Gastrocnemius medialis (tissue), 4 donors: ENCODE results near the gene KRTAP12-3. TPM values are rescaled to one million over a fixed set of nuclear protein-coding genes. Genes with fewer than 3 reads are reported as not detected.

Experiments
- ATAC-seq, 2 donors: fragments of 150-250 bp; one replicate each; pipeline ENCODE4 v1.9.1; 2016
- DNase-seq, 2 donors: peaks; one replicate each; pipeline ENCODE4 v3.0.0-alpha.2; 2019
- H3K27ac ChIP-seq, 4 donors: fragments of 200-600 bp; sonication (generic); 1 replicate in 1 of 4; 2 replicates in 3 of 4; pipeline ENCODE4 v1.5.1; 2016 to 2018; ENCODE audit warnings: mild to moderate bottlenecking in 2 of 4, moderate library complexity in 1 of 4
- H3K27me3 ChIP-seq, 3 donors: fragments of 200-600 bp; sonication (generic) in 2 of 3; 1 replicate in 1 of 3; 2 replicates in 2 of 3; pipeline versions ENCODE4 v1.5.1 to v1.6.0; 2016 to 2019; ENCODE audit warnings: mild to moderate bottlenecking in 1 of 3, moderate library complexity in 1 of 3
- H3K36me3 ChIP-seq, 2 donors: fragments of 200-600 bp; sonication (generic) in 1 of 2; one replicate each; pipeline ENCODE4 v1.5.1; 2017 to 2018
- H3K4me1 ChIP-seq, 2 donors: fragments of 200-600 bp; sonication (generic) in 1 of 2; one replicate each; pipeline ENCODE4 v1.5.1; 2016 to 2017; ENCODE audit warnings: mild to moderate bottlenecking in 2 of 2
- H3K4me3 ChIP-seq, 4 donors: fragments of 200-600 bp; sonication (generic) in 3 of 4; 1 replicate in 1 of 4; 2 replicates in 3 of 4; pipeline ENCODE4 v1.5.1; 2016 to 2019; ENCODE audit warnings: mild to moderate bottlenecking in 2 of 4
- H3K9me3 ChIP-seq, 3 donors: fragments of 200-600 bp; sonication (generic) in 2 of 3; 1 replicate in 1 of 3; 2 replicates in 2 of 3; pipeline ENCODE4 v1.5.1; 2016 to 2019
- CTCF ChIP-seq, 5 experiments: fragments of 450-650 bp in 3 of 5; fragments of 200-600 bp in 2 of 5; sonication (generic) in 2 of 5; IDR thresholded peaks in 4 of 5; conservative IDR thresholded peaks in 1 of 5; 1 replicate in 4 of 5; 2 replicates in 1 of 5; pipeline ENCODE4 v1.5.1; 2016 to 2019; ENCODE audit warnings: antibody characterized with exemption in 5 of 5, mild to moderate bottlenecking in 3 of 5, moderate library complexity in 3 of 5
- POLR2A ChIP-seq, 2 donors: fragments of 450-650 bp; IDR thresholded peaks; one replicate each; pipeline ENCODE4 v1.6.1; 2017; ENCODE audit warnings: antibody characterized with exemption in 2 of 2, mild to moderate bottlenecking in 2 of 2, moderate library complexity in 2 of 2
- in situ Hi-C, 4 donors: fragments of 200-750 bp; cut with MboI; loops; one replicate each; pipeline versions ENCODE4 v1.15.0 to v1.8.0; 2017; ENCODE audit warnings: low sequenced_read_pairs in 4 of 4
- intact Hi-C: fragments of 100-400 bp; cut with DNase I; formaldehyde crosslinking; loops from one replicate; pipeline ENCODE4 v1.15.1; 2023; ENCODE audit warnings: low total_unique reads
- total RNA-seq, 4 donors: library from RNA; depleted of rRNA; stranded (reverse); fragments of >200 nt; gene quantifications; one replicate each; pipeline versions ENCODE4 v1.1.0 to v1.2.3, GENCODE V29; 2016

Gene KRTAP12-3
- total RNA-seq, 4 donors from 2014 or later, result not detected

GRCh38 chr21:44700101-44701022 is 42.6 kb downstream of the KRTAP12-3 start:
- ATAC-seq (no peak), DNase-seq (no peak)
- intact Hi-C loops (no loop called here), in situ Hi-C loops (no loop called here)
- peaks cover 44 to 76% (median 72%) of the 10 kb centered on the region in 3 donors for H3K27me3 ChIP-seq
- H3K4me3 ChIP-seq, result no peak overlapping the region
- no peaks in the 10 kb centered on the region for H3K36me3 ChIP-seq
- TF ChIP-seq POLR2A (IDR thresholded peaks at IDR 0.05) (no peak), CTCF (IDR thresholded peaks at IDR 0.05 in 4 of 5, conservative IDR thresholded peaks at IDR 0.05 in 1 of 5) (no peak)
- no peaks in the 10 kb centered on the region for H3K4me1 ChIP-seq
- H3K9me3 ChIP-seq, result no peaks in the 10 kb centered on the region
- no peak overlapping the region for H3K27ac ChIP-seq

DNA sequence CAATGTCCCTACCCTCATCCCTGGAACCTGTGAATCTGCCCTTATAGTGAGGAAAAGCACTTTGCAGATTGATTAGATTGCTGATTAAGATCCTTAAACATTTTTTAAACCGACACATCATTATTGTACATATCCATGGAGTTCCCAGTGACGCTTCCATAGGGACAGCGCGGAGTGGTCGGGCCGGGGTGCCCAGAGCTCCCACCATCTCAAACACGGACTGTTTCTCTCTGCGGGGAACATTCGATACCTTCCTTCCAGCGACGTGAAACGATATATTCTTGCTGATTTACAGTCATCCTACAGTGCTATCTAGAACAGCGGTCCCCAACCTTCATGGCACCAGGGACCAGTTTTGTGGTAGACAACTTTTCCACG is 43.3 kb downstream of the KRTAP12-3 start:
- DNase-seq (no peak), ATAC-seq (no peak)
- no peak overlapping the region for H3K27ac ChIP-seq
- no peaks in the 10 kb centered on the region for H3K9me3 ChIP-seq
- H3K27me3 ChIP-seq, result peaks cover 44 to 79% (median 74%) of the 10 kb centered on the region in 3 donors
- no peak for TF ChIP-seq CTCF (IDR thresholded peaks at IDR 0.05 in 4 of 5, conservative IDR thresholded peaks at IDR 0.05 in 1 of 5)
- TF ChIP-seq POLR2A (IDR thresholded peaks at IDR 0.05), result no peak
- in situ Hi-C loops, result no loop called here
- intact Hi-C loops, result no loop called here
- no peaks in the 10 kb centered on the region for H3K4me1 ChIP-seq
- no peaks in the 10 kb centered on the region for H3K36me3 ChIP-seq
- no peak overlapping the region for H3K4me3 ChIP-seq

DNA sequence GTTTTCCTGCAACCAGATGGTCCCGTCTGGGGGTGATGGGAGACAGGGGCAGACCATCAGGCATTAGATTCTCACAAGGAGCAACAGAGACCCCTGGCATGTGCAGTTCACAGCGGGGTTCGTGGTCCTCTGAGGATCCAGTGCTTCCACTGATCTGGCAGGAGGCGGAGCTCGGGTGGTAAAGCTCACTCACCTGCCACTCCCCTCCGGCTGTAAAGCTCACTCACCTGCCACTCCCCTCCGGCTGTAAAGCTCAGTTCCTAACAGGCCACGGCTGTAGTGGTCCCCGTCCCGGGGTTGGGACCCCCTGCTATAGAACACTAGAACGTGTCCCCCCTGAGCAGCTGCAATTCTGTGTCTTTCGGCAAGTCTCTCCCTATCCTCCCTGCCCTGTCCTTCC is 43.8 kb downstream of the KRTAP12-3 start:
- in situ Hi-C loops, result no loop called here

GRCh38 chr21:44702111-44702972 is 44.6 kb downstream of the KRTAP12-3 start:
- peaks cover 55 to 88% (median 87%) of the 10 kb centered on the region in 3 donors for H3K27me3 ChIP-seq
- TF ChIP-seq CTCF (IDR thresholded peaks at IDR 0.05 in 4 of 5, conservative IDR thresholded peaks at IDR 0.05 in 1 of 5), result no peak
- TF ChIP-seq POLR2A (IDR thresholded peaks at IDR 0.05), result no peak
- intact Hi-C loops, result no loop called here

More for the DNA sequence above, 43.8 kb downstream of the KRTAP12-3 start:
- Histone ChIP-seq H3K9me3 (no peaks in the 10 kb centered on the region), H3K27ac (no peak overlapping the region), H3K4me3 (no peak overlapping the region), H3K4me1 (no peaks in the 10 kb centered on the region), H3K36me3 (no peaks in the 10 kb centered on the region), H3K27me3 (peaks cover 49 to 84% (median 79%) of the 10 kb centered on the region in 3 donors)
- no peak for TF ChIP-seq POLR2A (IDR thresholded peaks at IDR 0.05)
- no peak for ATAC-seq
- intact Hi-C loops, result no loop called here
- DNase-seq, result no peak

More at GRCh38 chr21:44702111-44702972, 44.6 kb downstream of the KRTAP12-3 start:
- DNase-seq, result no peak
- Histone ChIP-seq H3K4me1 (no peaks in the 10 kb centered on the region), H3K9me3 (no peaks in the 10 kb centered on the region), H3K36me3 (no peaks in the 10 kb centered on the region), H3K4me3 (no peak overlapping the region), H3K27ac (no peak overlapping the region)
- no peak for ATAC-seq
- in situ Hi-C loops, result no loop called here
